H1 (cell line): Measurements from ENCODE around the gene EWSR1.

Source experiments
- BACH1 ChIP-seq: IDR thresholded peaks from 2 replicates; pipeline ENCODE4 v1.6.1; 2012; ENCODE audit warnings: low read length, improper control_type of control experiment
- BRCA1 ChIP-seq: IDR thresholded peaks from 2 replicates; pipeline ENCODE4 v1.6.1; 2012; ENCODE audit warnings: low read depth, low read length, improper control_type of control experiment
- CHD2 ChIP-seq: IDR thresholded peaks from 2 replicates; pipeline ENCODE4 v1.6.1; 2012; ENCODE audit warnings: low read length, improper control_type of control experiment
- CREB1 ChIP-seq: IDR thresholded peaks from 2 replicates; pipeline ENCODE4 v1.6.1; 2012; ENCODE audit warnings: inconsistent platforms
- CTCF ChIP-seq, 3 experiments: IDR thresholded peaks; 1 replicate in 2 of 3; 2 replicates in 1 of 3; pipeline versions ENCODE4 v1.5.1 to v1.6.1; 2011; ENCODE audit warnings: low read length in 3 of 3, mild to moderate bottlenecking in 3 of 3, inconsistent platforms in 2 of 3, low read depth in 1 of 3, moderate library complexity in 1 of 3; ENCODE audit not compliant: insufficient read depth in 1 of 3; ENCODE audit errors: control extremely low read depth in 1 of 3
- EGR1 ChIP-seq: IDR thresholded peaks from 2 replicates; pipeline ENCODE4 v1.6.1; 2011; ENCODE audit warnings: low read depth, low read length, borderline replicate concordance
- EZH2 ChIP-seq: fragments of 200-600 bp; sonication (generic); IDR thresholded peaks from 2 replicates; pipeline ENCODE4 v1.7.1; 2012; ENCODE audit warnings: low read depth, mild to moderate bottlenecking, moderate library complexity, low read length, inconsistent platforms; ENCODE audit not compliant: severe bottlenecking
- POLR2A ChIP-seq, 2 experiments: IDR thresholded peaks; 1 replicate in 1 of 2; 2 replicates in 1 of 2; pipeline ENCODE4 v1.6.1; 2011; ENCODE audit warnings: low read depth in 2 of 2, low read length in 2 of 2, mild to moderate bottlenecking in 2 of 2; ENCODE audit errors: control extremely low read depth in 1 of 2
- POLR2AphosphoS5 ChIP-seq: IDR thresholded peaks from 2 replicates; pipeline ENCODE4 v1.6.1; 2011; ENCODE audit warnings: low read depth, low read length
- RAD21 ChIP-seq, 2 experiments: IDR thresholded peaks in 1 of 2; conservative IDR thresholded peaks in 1 of 2; 2 replicates each; pipeline ENCODE4 v1.6.1; 2011; ENCODE audit warnings: low read depth in 2 of 2, low read length in 2 of 2, improper control_type of control experiment in 1 of 2, inconsistent platforms in 1 of 2, mild to moderate bottlenecking in 1 of 2, moderate library complexity in 1 of 2
- SP1 ChIP-seq: IDR thresholded peaks from 2 replicates; pipeline ENCODE4 v1.6.1; 2011; ENCODE audit warnings: low read depth, low read length
- SP2 ChIP-seq: IDR thresholded peaks from 2 replicates; pipeline ENCODE4 v1.6.1; 2012; ENCODE audit warnings: mild to moderate bottlenecking, low read length, inconsistent platforms
- USF2 ChIP-seq: IDR thresholded peaks from 2 replicates; pipeline ENCODE4 v1.6.1; 2011; ENCODE audit warnings: low read length, improper control_type of control experiment

- TF ChIP-seq CTCF (IDR thresholded peaks at IDR 0.05; ENCODE audit: control extremely low read depth in 1 of 3, insufficient read depth in 1 of 3, low read depth in 1 of 3, low read length in 3 of 3): no peak
- TF ChIP-seq BRCA1: no peak
- TF ChIP-seq SP2: no peak
- no peak; a peak in 1 of 3 replicates for TF ChIP-seq POLR2A (IDR thresholded peaks at IDR 0.05; ENCODE audit: control extremely low read depth in 1 of 2, low read depth in 2 of 2, low read length in 2 of 2)
- no peak for TF ChIP-seq CHD2
- TF ChIP-seq EZH2: no peak
- TF ChIP-seq BACH1: no peak
- no peak for TF ChIP-seq EGR1
- TF ChIP-seq RAD21 (IDR thresholded peaks at IDR 0.05 in 1 of 2, conservative IDR thresholded peaks at IDR 0.05 in 1 of 2; ENCODE audit: low read depth in 2 of 2, low read length in 2 of 2): no peak
- TF ChIP-seq SP1: no peak
- no peak for TF ChIP-seq CREB1
- TF ChIP-seq USF2: no peak
- TF ChIP-seq POLR2AphosphoS5: no peak
Observed at GRCh38 chr22:29270475-29271271, 2.6 kb downstream of the EWSR1 start.
